IMR-90 (cell line): ENCODE data around the gene CBFA2T3. TPM values are rescaled to one million over a fixed set of nuclear protein-coding genes. Genes with fewer than 3 reads are reported as not detected.

Source experiments
- ATAC-seq: fragments of 200-7000 bp; cut with Tn5 transposase; 2 replicates; pipeline ENCODE4 v1.9.1; 2020; ENCODE audit warnings: low read depth, mild to moderate bottlenecking, moderate library complexity
- BruUV-seq: library from RNA; stranded (reverse); fragments of 400-500 nt; replicated peaks from 2 replicates; lab custom pipeline; 2021; lab: Mats Ljungman, UMichigan
- CTCF ChIA-PET: fragments of 300-600 bp; formaldehyde crosslinking; extraction: SDS; loops from one replicate; lab custom pipeline; 2021; ENCODE audit warnings: antibody characterized with exemption; lab: Yijun Ruan, JAX
- POLR2A ChIA-PET: fragments of 300-600 bp; sonication (Branson Sonifier 250); formaldehyde crosslinking; loops from one replicate; lab custom pipeline; 2022; ENCODE audit warnings: antibody characterized with exemption; ENCODE audit not compliant: unreplicated experiment; lab: Charles Lee
- DNase-seq: peaks from one replicate; pipeline ENCODE4 v3.0.0; 2013
- H2AFZ ChIP-seq: replicated peaks from 2 replicates; pipeline ENCODE3; 2013; ENCODE audit warnings: low read length, mild to moderate bottlenecking; ENCODE audit not compliant: poor library complexity
- H2AK5ac ChIP-seq: 2 replicates; pipeline ENCODE4 v1.6.1; 2013; ENCODE audit warnings: low read depth, low read length, inconsistent platforms
- H2AK9ac ChIP-seq: replicated peaks from 2 replicates; pipeline ENCODE3; 2013; ENCODE audit warnings: mild to moderate bottlenecking, low read depth, low read length, moderate library complexity; ENCODE audit not compliant: poor library complexity
- H2BK120ac ChIP-seq: 2 replicates; pipeline ENCODE4 v1.6.1; 2013; ENCODE audit warnings: low read depth, low read length, inconsistent platforms
- H2BK15ac ChIP-seq: 3 replicates; pipeline ENCODE4 v1.6.1; 2013; ENCODE audit warnings: low read depth, low read length, inconsistent platforms
- H2BK20ac ChIP-seq: 2 replicates; pipeline ENCODE4 v1.6.1; 2013; ENCODE audit warnings: low read depth, mild to moderate bottlenecking, inconsistent platforms, low read length, moderate library complexity
- H2BK5ac ChIP-seq: 2 replicates; pipeline ENCODE4 v1.6.1; 2013; ENCODE audit warnings: mild to moderate bottlenecking, low read depth, low read length, inconsistent platforms; ENCODE audit not compliant: poor library complexity, severe bottlenecking
- H3K14ac ChIP-seq: replicated peaks from 2 replicates; pipeline ENCODE4 v1.6.1; 2013; ENCODE audit warnings: low read depth, low read length, inconsistent platforms
- H3K18ac ChIP-seq: 2 replicates; pipeline ENCODE4 v1.6.1; 2013; ENCODE audit warnings: low read depth, low read length, control low read depth
- H3K23ac ChIP-seq: 2 replicates; pipeline ENCODE4 v1.6.1; 2013; ENCODE audit warnings: low read depth, low read length, inconsistent platforms
- H3K27ac ChIP-seq: 2 replicates; pipeline ENCODE4 v1.5.1; 2013; ENCODE audit warnings: mild to moderate bottlenecking, control low read depth, low read length; ENCODE audit not compliant: insufficient read depth
- H3K27me3 ChIP-seq: 2 replicates; pipeline ENCODE4 v1.6.1; 2013; ENCODE audit warnings: low read length; ENCODE audit not compliant: control insufficient read depth, insufficient read depth
- H3K36me3 ChIP-seq: 2 replicates; pipeline ENCODE4 v1.6.1; 2013; ENCODE audit warnings: low read length, mixed read lengths; ENCODE audit not compliant: control insufficient read depth, insufficient read depth
- H3K4ac ChIP-seq: 2 replicates; pipeline ENCODE4 v1.6.1; 2013; ENCODE audit warnings: low read depth, low read length, inconsistent platforms
- H3K4me1 ChIP-seq: 2 replicates; pipeline ENCODE4 v1.6.1; 2013; ENCODE audit warnings: low read length, mixed read lengths; ENCODE audit not compliant: control insufficient read depth, insufficient read depth
- H3K4me2 ChIP-seq: 2 replicates; pipeline ENCODE4 v1.6.1; 2013; ENCODE audit warnings: low read depth, mild to moderate bottlenecking, control low read depth, low read length, moderate library complexity
- H3K4me3 ChIP-seq: 2 replicates; pipeline ENCODE4 v1.5.1; 2013; ENCODE audit warnings: low read depth, mild to moderate bottlenecking, control low read depth, low read length, moderate library complexity; ENCODE audit not compliant: insufficient read depth
- H3K56ac ChIP-seq: 2 replicates; pipeline ENCODE4 v1.6.1; 2013; ENCODE audit warnings: low read length, inconsistent platforms; ENCODE audit not compliant: insufficient read depth; ENCODE audit errors: extremely low read depth
- H3K79me1 ChIP-seq, 2 experiments: 2 replicates each; pipeline ENCODE4 v1.6.1; 2013; ENCODE audit warnings: low read length in 2 of 2, inconsistent platforms in 1 of 2, low read depth in 1 of 2
- H3K9ac ChIP-seq: 2 replicates; pipeline ENCODE4 v1.6.1; 2013; ENCODE audit warnings: low read depth, low read length, control low read depth
- H3K9me1 ChIP-seq: 2 replicates; pipeline ENCODE4 v1.6.1; 2013; ENCODE audit warnings: low read length, inconsistent platforms; ENCODE audit not compliant: insufficient read depth
- H3K9me3 ChIP-seq: 2 replicates; pipeline ENCODE4 v1.6.1; 2013; ENCODE audit warnings: low read length; ENCODE audit not compliant: control insufficient read depth, insufficient read depth
- H4K20me1 ChIP-seq: 2 replicates; pipeline ENCODE4 v1.6.1; 2013; ENCODE audit warnings: low read length, inconsistent platforms; ENCODE audit not compliant: insufficient read depth
- H4K5ac ChIP-seq: 2 replicates; pipeline ENCODE4 v1.6.1; 2013; ENCODE audit warnings: mild to moderate bottlenecking, low read depth, low read length, control low read depth
- H4K8ac ChIP-seq, 2 experiments: 2 replicates each; pipeline ENCODE4 v1.6.1; 2013; ENCODE audit warnings: low read depth in 2 of 2, low read length in 2 of 2, control low read depth in 1 of 2, inconsistent platforms in 1 of 2
- H4K91ac ChIP-seq: 2 replicates; pipeline ENCODE4 v1.6.1; 2013; ENCODE audit warnings: low read depth, low read length, inconsistent platforms; ENCODE audit not compliant: insufficient read depth
- BHLHE40 ChIP-seq: fragments of 150-350 bp; IDR thresholded peaks from 2 replicates; pipeline ENCODE4 v1.6.1; 2016; ENCODE audit warnings: mild to moderate bottlenecking, low read depth, low read length
- CEBPB ChIP-seq: IDR thresholded peaks from 2 replicates; pipeline ENCODE4 v1.6.1; 2012; ENCODE audit warnings: low read depth, low read length, improper control_type of control experiment
- CHD1 ChIP-seq: IDR thresholded peaks from 2 replicates; pipeline ENCODE4 v1.6.1; 2012; ENCODE audit warnings: low read depth, low read length, improper control_type of control experiment
- FOS ChIP-seq: fragments of 150-350 bp; IDR thresholded peaks from 2 replicates; pipeline ENCODE4 v1.6.1; 2016; ENCODE audit warnings: low read depth, low read length
- MAFK ChIP-seq: IDR thresholded peaks from 2 replicates; pipeline ENCODE4 v1.6.1; 2012; ENCODE audit warnings: low read depth, low read length, improper control_type of control experiment
- MAZ ChIP-seq: IDR thresholded peaks from 2 replicates; pipeline ENCODE4 v1.6.1; 2012; ENCODE audit warnings: low read depth, mild to moderate bottlenecking, low read length, improper control_type of control experiment, moderate library complexity, borderline replicate concordance
- MXI1 ChIP-seq: IDR thresholded peaks from 2 replicates; pipeline ENCODE4 v1.6.1; 2012; ENCODE audit warnings: low read depth, mild to moderate bottlenecking, low read length, moderate library complexity, borderline replicate concordance
- NFE2L2 ChIP-seq: fragments of 150-350 bp; IDR thresholded peaks from 2 replicates; pipeline ENCODE4 v1.6.1; 2016; ENCODE audit warnings: low read depth, mild to moderate bottlenecking, low read length
- POLR2A ChIP-seq: IDR thresholded peaks from 2 replicates; pipeline ENCODE4 v1.6.1; 2012; ENCODE audit warnings: mild to moderate bottlenecking, low read depth, low read length
- RAD21 ChIP-seq: IDR thresholded peaks from 2 replicates; pipeline ENCODE4 v1.6.1; 2012; ENCODE audit warnings: low read length, improper control_type of control experiment
- RFX5 ChIP-seq: IDR thresholded peaks from 2 replicates; pipeline ENCODE4 v1.8.0; 2012; ENCODE audit warnings: low read depth, mild to moderate bottlenecking, low read length, moderate library complexity
- SMC3 ChIP-seq: fragments of 150-350 bp; IDR thresholded peaks from 2 replicates; pipeline ENCODE4 v1.6.1; 2016; ENCODE audit warnings: low read depth, mild to moderate bottlenecking, antibody characterized with exemption, low read length, moderate library complexity
- USF2 ChIP-seq: fragments of 150-350 bp; IDR thresholded peaks from 2 replicates; pipeline ENCODE4 v1.6.1; 2017; ENCODE audit warnings: mild to moderate bottlenecking, antibody characterized with exemption, low read length, low read depth
- WGBS, 2 experiments: methylation state at CpG; one replicate each; pipeline versions ENCODE4 v1.1.5 to v1.1.7; 2013; ENCODE audit warnings: missing lambda C conversion rate in 2 of 2; ENCODE audit not compliant: insufficient read length in 1 of 2; ENCODE audit errors: extremely low coverage in 2 of 2; 5-methylcytosine and 5-hydroxymethylcytosine counted together
- dilution Hi-C: fragments of 300-500 bp; cut with HindIII; formaldehyde crosslinking; loops from one replicate; pipeline ENCODE4 v1.14.3; 2018; ENCODE audit warnings: low sequenced_read_pairs; ENCODE audit not compliant: unreplicated experiment
- in situ Hi-C: fragments of 300-500 bp; cut with MboI; formaldehyde crosslinking; loops from 3 replicates; pipeline ENCODE4 v1.14.3; 2019; ENCODE audit warnings: low sequenced_read_pairs, inconsistent platforms, mixed read lengths
- intact Hi-C: fragments of 100-400 bp; cut with micrococcal nuclease; formaldehyde crosslinking; loops from 2 replicates; pipeline ENCODE4 v1.10.0; 2022
- polyA plus RNA-seq, 3 experiments: library from polyadenylated mRNA; depleted of rRNA; stranded (reverse); fragments of >200 nt; gene quantifications; 2 replicates each; pipeline ENCODE4 v1.2.3, GENCODE V29; 2012; ENCODE audit warnings: low replicate concordance in 1 of 3
- total RNA-seq: library from RNA; depleted of rRNA; stranded (reverse); fragments of >200 nt; gene quantifications from 2 replicates; pipeline ENCODE4 v1.2.3, GENCODE V29; 2012
- TF ChIP-seq, protein P1 (sequence below): fragments of 150-350 bp; IDR thresholded peaks from 2 replicates; pipeline ENCODE4 v1.6.1; 2016; ENCODE audit warnings: low read depth, mild to moderate bottlenecking, low read length, moderate library complexity, borderline replicate concordance

Gene CBFA2T3
- total and polyA plus RNA-seq, 2 of the 4 experiments (the other 2 are of a cell fraction), result not detected

DNA sequence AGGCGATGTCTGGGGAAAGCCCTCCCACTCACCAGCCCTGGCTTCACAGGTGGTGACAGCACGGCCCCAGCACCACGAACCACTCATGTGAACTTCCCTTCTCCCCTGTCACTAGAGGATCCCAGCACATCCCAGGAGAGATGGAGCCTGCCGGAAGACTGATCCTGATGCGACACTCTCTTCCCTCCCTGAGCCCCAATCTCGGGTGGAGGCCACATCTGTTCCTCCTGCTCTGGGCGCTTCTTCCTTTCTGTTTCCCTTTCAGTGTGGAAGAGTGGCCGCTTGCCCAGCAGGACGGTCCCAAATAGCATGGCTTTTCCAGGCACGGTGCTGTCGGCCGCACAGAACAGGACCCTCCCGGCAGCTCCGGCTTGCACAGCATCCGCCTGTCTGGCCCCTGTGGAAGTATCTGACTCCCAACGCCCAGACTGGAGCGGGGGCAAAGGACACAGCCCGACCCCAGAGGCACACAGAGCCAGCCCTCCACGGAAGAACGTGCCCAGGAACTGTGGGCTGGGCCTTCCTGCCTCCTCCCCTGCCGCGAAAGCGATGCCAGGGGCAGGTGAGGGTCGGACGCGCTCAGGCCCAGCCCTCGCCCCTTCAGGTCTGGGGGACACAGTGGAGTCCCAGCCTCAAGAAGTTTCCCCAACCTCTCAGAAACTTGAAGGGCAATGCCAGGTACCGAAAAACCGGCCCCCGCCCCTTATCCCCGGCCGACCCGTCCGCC, 37.6 kb downstream of the CBFA2T3 start:
- no peak overlapping the region for H3K56ac ChIP-seq
- intact Hi-C loops, result no loop called here
- no peak overlapping the region for H3K4me3 ChIP-seq
- H3K23ac ChIP-seq, result no peak overlapping the region
- H3K18ac ChIP-seq, result no peak overlapping the region
- H3K4me2 ChIP-seq, result no peak overlapping the region
- H3K9ac ChIP-seq, result no peak overlapping the region
- H4K8ac ChIP-seq, result no peak overlapping the region
- H2BK5ac ChIP-seq, result no peak overlapping the region
- TF ChIP-seq RFX5 (no peak), MAFK (no peak), USF2 (no peak), RAD21 (no peak), MAZ (no peak), MXI1 (no peak), CEBPB (no peak), CHD1 (no peak), NFE2L2 (no peak), FOS (no peak), BHLHE40 (no peak), POLR2A (no peak), SMC3 (no peak)
- TF ChIP-seq, protein P1, sequence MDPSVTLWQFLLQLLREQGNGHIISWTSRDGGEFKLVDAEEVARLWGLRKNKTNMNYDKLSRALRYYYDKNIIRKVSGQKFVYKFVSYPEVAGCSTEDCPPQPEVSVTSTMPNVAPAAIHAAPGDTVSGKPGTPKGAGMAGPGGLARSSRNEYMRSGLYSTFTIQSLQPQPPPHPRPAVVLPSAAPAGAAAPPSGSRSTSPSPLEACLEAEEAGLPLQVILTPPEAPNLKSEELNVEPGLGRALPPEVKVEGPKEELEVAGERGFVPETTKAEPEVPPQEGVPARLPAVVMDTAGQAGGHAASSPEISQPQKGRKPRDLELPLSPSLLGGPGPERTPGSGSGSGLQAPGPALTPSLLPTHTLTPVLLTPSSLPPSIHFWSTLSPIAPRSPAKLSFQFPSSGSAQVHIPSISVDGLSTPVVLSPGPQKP, result no peak
- in situ Hi-C loops, result loop anchor here (10.0 kb wide), 1 partner anchor 275 kb away; the partner anchor contains the start of gene ZNF778
- no TSS peak for BruUV-seq
- H3K4ac ChIP-seq, result no peak overlapping the region
- peaks cover 77% of the 10 kb centered on the region for H3K27me3 ChIP-seq
- no peaks in the 10 kb centered on the region for H4K20me1 ChIP-seq
- H3K79me1 ChIP-seq, result no peaks in the 10 kb centered on the region
- H2BK120ac ChIP-seq, result no peak overlapping the region
- no peaks in the 10 kb centered on the region for H3K4me1 ChIP-seq
- H3K36me3 ChIP-seq, result no peaks in the 10 kb centered on the region
- DNase-seq, result no peak
- no peak overlapping the region for H2AFZ ChIP-seq
- H4K91ac ChIP-seq, result no peak overlapping the region
- no peak for ATAC-seq
- no peaks in the 10 kb centered on the region for H3K9me3 ChIP-seq
- no peak overlapping the region for H2BK15ac ChIP-seq
- no peak overlapping the region for H4K5ac ChIP-seq
- no peak overlapping the region for H3K27ac ChIP-seq
- 65% methylated on average over 4 of the region's 34 CpGs; no CpG with 5 or more reads in 1 of the 2 experiments for WGBS, 2 experiments
- no peak overlapping the region for H2AK5ac ChIP-seq
- no peak overlapping the region for H3K14ac ChIP-seq
- POLR2A ChIA-PET, result no interaction called here
- no peak overlapping the region for H2AK9ac ChIP-seq
- CTCF ChIA-PET, result no interaction called here
- dilution Hi-C loops, result no loop called here
- no peak overlapping the region for H2BK20ac ChIP-seq
- H3K9me1 ChIP-seq, result no peaks in the 10 kb centered on the region
